OCI-LY7 (cell line): Measurements from ENCODE around the gene SUPT4H1. TPM values are rescaled to one million over a fixed set of nuclear protein-coding genes. Genes with fewer than 3 reads are reported as not detected.

Experiments used
- BruUV-seq: library from RNA; stranded (reverse); fragments of 400-500 nt; replicated peaks from 2 replicates; lab custom pipeline; 2021; lab: Mats Ljungman, UMichigan
- CTCF ChIA-PET: fragments of 300-600 bp; sonication (Branson Sonifier 250); formaldehyde crosslinking; loops from one replicate; lab custom pipeline; 2022; ENCODE audit warnings: antibody characterized with exemption; ENCODE audit not compliant: unreplicated experiment; lab: Charles Lee
- POLR2A ChIA-PET: fragments of 300-600 bp; sonication (Branson Sonifier 250); formaldehyde crosslinking; loops from one replicate; lab custom pipeline; 2022; ENCODE audit warnings: antibody characterized with exemption; lab: Charles Lee
- DNase-seq: peaks from one replicate; pipeline ENCODE4 v3.0.0-alpha.2; 2015; ENCODE audit warnings: low spot score
- H2AFZ ChIP-seq: fragments of 200-600 bp; sonication (generic), shearing (Covaris generic); 2 replicates; pipeline ENCODE4 v1.6.1; 2014; ENCODE audit warnings: mild to moderate bottlenecking, antibody characterized with exemption, low read length, moderate library complexity
- H3K27ac ChIP-seq: fragments of 200-600 bp; sonication (generic); 2 replicates; pipeline ENCODE4 v1.5.1; 2014; ENCODE audit warnings: mixed run types, low read depth, mild to moderate bottlenecking, moderate library complexity, low read length, inconsistent platforms; ENCODE audit not compliant: poor library complexity, severe bottlenecking
- H3K36me3 ChIP-seq: fragments of 200-600 bp; sonication (generic); 2 replicates; pipeline ENCODE4 v1.6.1; 2014; ENCODE audit warnings: mild to moderate bottlenecking, antibody characterized with exemption, low read length, moderate library complexity, mixed read lengths; ENCODE audit not compliant: insufficient read depth
- H3K4me1 ChIP-seq: fragments of 200-600 bp; sonication (generic); 2 replicates; pipeline ENCODE4 v1.5.1; 2014; ENCODE audit warnings: mild to moderate bottlenecking, low read length; ENCODE audit not compliant: insufficient read depth, poor library complexity, severe bottlenecking
- H3K4me2 ChIP-seq: fragments of 200-600 bp; sonication (generic); 2 replicates; pipeline ENCODE4 v1.6.1; 2014; ENCODE audit warnings: mild to moderate bottlenecking, low read length
- H3K4me3 ChIP-seq: fragments of 200-600 bp; sonication (generic); 2 replicates; pipeline ENCODE4 v1.5.1; 2014; ENCODE audit warnings: mild to moderate bottlenecking, low read depth, low read length; ENCODE audit not compliant: poor library complexity, severe bottlenecking
- H3K79me2 ChIP-seq: fragments of 200-600 bp; sonication (generic); 2 replicates; pipeline ENCODE4 v1.6.1; 2016; ENCODE audit warnings: low read depth, mild to moderate bottlenecking, low read length, moderate library complexity, mixed read lengths; ENCODE audit not compliant: insufficient read depth
- H3K9me2 ChIP-seq: fragments of 200-600 bp; sonication (generic); 2 replicates; pipeline ENCODE4 v1.6.1; 2016; ENCODE audit warnings: mild to moderate bottlenecking, low read length, mixed read lengths; ENCODE audit not compliant: insufficient read depth
- H3K9me3 ChIP-seq: fragments of 200-600 bp; sonication (generic); 2 replicates; pipeline ENCODE4 v1.6.1; 2014; ENCODE audit warnings: mild to moderate bottlenecking, mixed run types, low read length, mixed read lengths
- H4K20me1 ChIP-seq: fragments of 200-600 bp; sonication (generic); 2 replicates; pipeline ENCODE4 v1.6.1; 2014; ENCODE audit warnings: mild to moderate bottlenecking, antibody characterized with exemption, low read length, moderate library complexity, mixed read lengths; ENCODE audit not compliant: insufficient read depth
- EZH2phosphoT487 ChIP-seq: fragments of 200-600 bp; sonication (generic); IDR thresholded peaks from 2 replicates; pipeline ENCODE4 v1.6.1; 2018; ENCODE audit warnings: low read depth, borderline replicate concordance, mild to moderate bottlenecking, mixed run types, antibody characterized with exemption, low read length, moderate library complexity, mixed read lengths
- intact Hi-C: fragments of 100-400 bp; cut with micrococcal nuclease; formaldehyde crosslinking; loops from one replicate; pipeline ENCODE4 v1.10.0; 2022; ENCODE audit not compliant: unreplicated experiment
- total RNA-seq, 2 experiments: library from RNA; depleted of rRNA in 1 of 2; stranded (reverse); fragments of >200 nt in 1 of 2; shearing (Covaris generic) in 1 of 2; gene quantifications; 2 replicates each; pipeline ENCODE4 v1.2.3, GENCODE V29; 2014 to 2022
- TF ChIP-seq, protein P1 (sequence below): fragments of 200-600 bp; sonication (generic); conservative IDR thresholded peaks from 2 replicates; pipeline ENCODE4 v1.5.1; 2014; ENCODE audit warnings: mild to moderate bottlenecking, antibody characterized with exemption, low read length, moderate library complexity, mixed read lengths

Gene SUPT4H1
- total RNA-seq, 2 experiments from 2014 or later: 56.5 to 65.5 TPM

DNA sequence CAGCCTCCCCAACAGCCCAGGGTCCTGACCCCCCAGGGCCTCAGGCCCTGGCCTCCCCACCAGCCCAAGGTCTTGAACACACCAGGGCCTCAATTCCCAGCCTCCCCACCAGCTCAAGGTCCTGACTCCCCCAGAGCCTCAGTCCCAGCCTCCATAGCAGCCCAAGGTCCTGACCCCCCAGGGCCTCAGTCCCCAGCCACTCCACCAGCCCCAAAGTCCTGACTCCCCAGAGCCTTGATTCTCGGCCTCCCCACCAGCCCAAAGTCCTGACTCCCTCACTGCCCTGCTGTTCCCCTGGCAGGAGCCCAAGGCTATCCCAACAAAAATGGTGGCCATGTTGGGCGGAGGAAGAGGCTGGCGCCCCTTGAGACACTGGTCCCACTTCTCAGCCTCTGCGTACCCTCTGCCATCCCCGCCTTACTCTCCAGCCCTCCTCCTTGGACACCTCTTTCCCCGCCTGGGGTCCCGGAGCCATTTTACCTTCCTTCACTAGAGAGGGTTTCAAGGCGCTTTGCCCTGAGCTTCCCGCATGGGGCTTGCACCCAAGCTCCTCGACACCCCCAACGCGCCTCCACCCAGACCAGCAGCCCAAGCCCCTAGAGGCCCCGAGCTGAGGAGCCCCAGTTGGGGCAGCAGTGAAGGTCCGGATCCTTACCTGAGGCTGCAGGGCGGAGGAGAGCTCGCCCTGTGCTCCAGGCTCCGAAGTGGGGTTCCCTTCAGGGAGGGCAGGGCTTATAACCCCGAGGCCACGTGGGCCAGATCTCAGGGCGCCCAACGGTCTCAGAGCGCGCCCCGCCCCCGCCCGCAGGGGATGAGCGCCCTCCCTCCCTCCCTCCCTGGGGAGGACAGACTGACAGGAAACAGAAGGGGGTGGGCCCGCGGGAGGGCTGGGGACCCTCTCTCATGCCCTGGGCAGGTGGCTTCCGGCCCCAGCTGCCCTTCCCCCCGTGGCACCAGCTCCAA, 19.9 kb downstream of the SUPT4H1 start:
- peak; percentile 98 for DNase-seq
- Histone ChIP-seq H3K27ac (peak overlapping the region; percentile 99), H3K36me3 (peaks cover 28% of the 10 kb centered on the region), H2AFZ (no peak overlapping the region), H3K4me3 (peak overlapping the region; percentile 98), H3K9me2 (no peaks in the 10 kb centered on the region), H3K4me1 (peaks cover 76% of the 10 kb centered on the region), H4K20me1 (0 out of 2 replicates have a peak, but pooled peaks cover 6% of the 10 kb centered on the region), H3K79me2 (peaks cover 43% of the 10 kb centered on the region), H3K9me3 (no peaks in the 10 kb centered on the region), H3K4me2 (peak overlapping the region; percentile 100)
- ChIA-PET POLR2A (interaction anchor here (0.7 to 8.0 kb wide), 8 partner anchors 11 to 86 kb away, joined by 3 to 179 read pairs (median 4); partner anchors contain the start of genes RNF43 and SUPT4H1), CTCF (interaction anchor here (3.0 kb wide), 1 partner anchor 12 kb away, joined by 12 read pairs; no protein-coding TSS in a partner anchor)
- TF ChIP-seq EZH2phosphoT487: no peak
- TF ChIP-seq, protein P1, sequence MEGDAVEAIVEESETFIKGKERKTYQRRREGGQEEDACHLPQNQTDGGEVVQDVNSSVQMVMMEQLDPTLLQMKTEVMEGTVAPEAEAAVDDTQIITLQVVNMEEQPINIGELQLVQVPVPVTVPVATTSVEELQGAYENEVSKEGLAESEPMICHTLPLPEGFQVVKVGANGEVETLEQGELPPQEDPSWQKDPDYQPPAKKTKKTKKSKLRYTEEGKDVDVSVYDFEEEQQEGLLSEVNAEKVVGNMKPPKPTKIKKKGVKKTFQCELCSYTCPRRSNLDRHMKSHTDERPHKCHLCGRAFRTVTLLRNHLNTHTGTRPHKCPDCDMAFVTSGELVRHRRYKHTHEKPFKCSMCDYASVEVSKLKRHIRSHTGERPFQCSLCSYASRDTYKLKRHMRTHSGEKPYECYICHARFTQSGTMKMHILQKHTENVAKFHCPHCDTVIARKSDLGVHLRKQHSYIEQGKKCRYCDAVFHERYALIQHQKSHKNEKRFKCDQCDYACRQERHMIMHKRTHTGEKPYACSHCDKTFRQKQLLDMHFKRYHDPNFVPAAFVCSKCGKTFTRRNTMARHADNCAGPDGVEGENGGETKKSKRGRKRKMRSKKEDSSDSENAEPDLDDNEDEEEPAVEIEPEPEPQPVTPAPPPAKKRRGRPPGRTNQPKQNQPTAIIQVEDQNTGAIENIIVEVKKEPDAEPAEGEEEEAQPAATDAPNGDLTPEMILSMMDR: no peak
- BruUV-seq: no TSS peak
- intact Hi-C loops: loop anchor here (5.0 to 10.0 kb wide), 3 partner anchors 707 to 823 kb away; partner anchors contain the start of genes PRR11 and SKA2

DNA sequence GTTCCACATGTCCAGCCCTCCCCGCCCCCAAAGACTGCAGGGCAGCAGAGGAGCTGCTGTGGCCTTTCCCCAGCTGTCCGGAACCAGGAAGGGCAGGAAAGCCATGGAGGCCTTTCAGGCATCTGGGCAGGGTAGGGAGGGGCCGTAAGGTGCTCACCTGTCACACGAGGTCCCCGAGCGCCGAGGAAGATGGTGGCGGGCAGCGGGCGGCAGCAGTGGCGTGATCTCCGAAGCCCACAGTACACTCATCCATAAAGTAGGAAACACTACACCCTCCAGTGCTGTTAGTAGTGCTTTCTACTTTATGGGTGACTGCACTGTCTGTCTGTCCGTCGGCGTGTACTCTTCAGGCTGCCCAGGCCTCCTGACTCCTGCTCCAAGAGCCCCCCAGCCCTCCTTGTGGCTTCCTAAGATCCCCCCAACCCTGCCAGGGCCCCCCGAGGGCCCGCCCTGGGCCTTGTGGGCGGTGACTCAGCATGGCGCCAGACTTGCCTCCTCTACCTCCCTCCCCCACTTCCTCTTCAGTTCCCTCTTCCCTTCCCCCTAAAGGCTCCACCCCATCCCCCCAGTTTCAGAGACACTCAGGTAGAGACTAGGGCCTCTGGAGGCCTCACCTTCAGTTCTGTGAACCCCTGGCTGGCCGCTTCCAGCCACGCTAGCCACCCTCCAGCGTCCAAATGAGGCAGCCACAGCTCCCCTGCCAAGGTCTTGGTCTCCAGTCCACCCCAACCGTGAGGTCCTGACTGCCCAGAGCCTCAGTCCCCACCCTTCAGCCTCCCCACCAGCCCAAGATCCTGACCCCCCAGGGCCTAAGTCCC, 20.8 kb downstream of the SUPT4H1 start:
- Histone ChIP-seq H3K9me2 (no peaks in the 10 kb centered on the region), H3K4me2 (peak overlapping the region; percentile 92), H4K20me1 (0 out of 2 replicates have a peak, but pooled peaks cover 6% of the 10 kb centered on the region), H3K79me2 (peaks cover 43% of the 10 kb centered on the region), H3K27ac (peak overlapping the region; percentile 99), H2AFZ (no peak overlapping the region), H3K4me1 (peaks cover 67% of the 10 kb centered on the region), H3K4me3 (peak overlapping the region; percentile 98), H3K9me3 (no peaks in the 10 kb centered on the region), H3K36me3 (peaks cover 28% of the 10 kb centered on the region)
- CTCF ChIA-PET: interaction anchor here (1.0 to 1.6 kb wide), 2 partner anchors 13 to 87 kb away, joined by 4 to 7 read pairs; no protein-coding TSS in a partner anchor
- TF ChIP-seq EZH2phosphoT487: no peak
- TF ChIP-seq, protein P1: no peak
- BruUV-seq: no TSS peak
- intact Hi-C loops: loop anchor here (5.0 to 10.0 kb wide), 3 partner anchors 706 to 824 kb away; partner anchors contain the start of genes PRR11 and SKA2
- POLR2A ChIA-PET: interaction anchor here (1.4 to 8.0 kb wide), 4 partner anchors 12 to 36 kb away, joined by 4 to 179 read pairs (median 22); partner anchors contain the start of gene SUPT4H1
- peak; percentile 83 for DNase-seq
